KBM-7 (cell line): Measurements from ENCODE around the gene ROPN1.
"Not testable (repeated sequence)": the region's sequence is repeated elsewhere in the genome, so short reads cannot be mapped to it uniquely, and the experiment has no call there.

Experiments
- DNase-seq: peaks from one replicate; pipeline ENCODE4 v3.0.0-alpha.2; 2015
- in situ Hi-C: fragments of 300-500 bp; cut with MboI; formaldehyde crosslinking; loops from 2 replicates; pipeline ENCODE4 v1.14.3; 2020; ENCODE audit warnings: low sequenced_read_pairs, low pct_unique_long_range_greater_than_20kb, mixed read lengths

Gene ROPN1

DNA sequence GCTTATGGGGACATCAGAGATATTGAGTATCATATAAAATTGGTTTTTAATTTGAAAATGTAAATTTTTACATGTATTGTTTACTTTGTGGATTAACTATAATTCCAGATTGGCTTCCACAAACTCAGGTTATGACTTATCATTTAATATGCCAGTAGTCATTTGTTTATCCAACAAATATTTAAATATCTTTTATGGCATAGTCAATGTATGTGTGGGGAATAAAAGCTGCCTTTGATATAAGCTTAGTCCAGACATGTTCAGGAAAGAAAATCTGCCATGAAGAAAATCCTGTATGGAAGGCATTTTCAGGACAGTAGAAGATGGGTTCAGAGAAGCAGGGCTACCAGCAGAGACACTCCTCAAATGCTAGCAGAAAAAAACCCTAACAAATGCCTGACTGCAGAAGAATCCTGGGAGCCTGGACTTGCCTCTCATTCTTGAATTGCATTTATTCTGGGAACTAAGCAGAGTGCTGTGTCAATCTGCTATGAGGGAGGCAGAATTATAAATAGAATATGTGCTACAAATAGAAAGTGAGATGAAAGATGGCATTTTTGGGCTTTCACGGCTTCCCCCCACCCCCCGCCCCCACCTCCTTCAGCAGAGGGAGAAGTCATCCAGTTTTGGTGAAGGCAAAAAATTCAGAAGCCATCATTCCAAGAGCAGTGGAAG, 10.6 kb upstream of the ROPN1 start:
- DNase-seq, in situ Hi-C loops: not testable (repeated sequence)

DNA sequence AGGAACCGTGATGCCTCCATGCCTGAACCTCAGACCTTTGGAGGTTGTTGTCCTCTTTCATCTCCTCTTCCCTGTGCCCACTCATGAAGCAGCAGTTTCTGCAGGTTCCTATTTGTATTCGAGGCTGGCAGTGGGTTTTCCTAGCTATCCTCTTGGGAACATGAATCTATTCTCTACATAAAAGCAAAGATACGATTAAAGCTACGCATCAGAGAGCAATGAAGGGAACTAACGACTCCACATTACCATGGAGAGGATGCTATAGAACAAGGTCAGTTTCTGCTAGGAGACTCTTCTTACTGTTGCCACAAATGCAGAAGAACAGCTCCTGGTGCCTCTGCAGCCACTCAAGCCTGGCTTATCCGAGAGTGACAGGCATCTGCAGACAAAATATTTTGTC, 9.4 kb upstream of the ROPN1 start:
- DNase-seq, in situ Hi-C loops: not testable (repeated sequence)

DNA sequence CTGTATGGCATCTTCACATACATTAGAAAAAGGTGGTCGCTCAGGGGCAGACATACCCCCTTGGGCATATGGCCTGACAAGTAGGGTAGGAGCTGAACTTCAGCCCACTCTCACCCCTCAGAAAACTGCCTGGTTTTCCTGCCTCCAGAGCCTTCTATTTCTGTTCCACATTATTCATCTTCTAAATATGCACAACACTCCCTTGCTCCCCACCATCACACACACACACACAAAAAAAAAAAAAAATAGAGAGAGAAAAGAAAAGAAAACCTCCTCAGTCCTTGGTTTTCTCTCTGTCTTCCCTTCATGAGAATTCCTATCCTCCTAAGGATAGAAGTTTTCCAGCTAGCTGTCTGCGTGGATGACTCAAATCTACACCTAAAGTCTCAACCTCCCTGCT, 5.6 kb upstream of the ROPN1 start:
- no peak for DNase-seq
- in situ Hi-C loops: no loop called here

DNA sequence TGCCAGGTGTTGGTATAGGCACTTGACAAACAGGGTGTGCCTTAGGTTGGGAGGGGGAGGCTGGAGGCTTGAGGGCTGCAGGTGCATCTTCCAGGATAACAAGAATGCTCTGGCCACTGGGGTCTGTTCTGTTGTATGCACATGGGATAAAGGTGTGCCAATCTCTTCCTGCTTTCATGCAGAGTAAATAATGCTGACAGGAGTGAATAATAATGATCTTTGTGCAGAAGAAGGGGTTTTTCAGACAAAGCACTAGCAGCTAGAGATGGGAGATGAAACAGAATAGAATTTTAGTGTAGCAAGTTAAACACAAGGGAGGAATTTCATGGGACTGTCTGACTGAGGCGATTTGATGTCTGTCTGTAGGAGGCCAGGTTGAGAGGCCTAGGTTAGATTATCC, 1.9 kb upstream of the ROPN1 start:
- in situ Hi-C loops: no loop called here
- DNase-seq: no peak

DNA sequence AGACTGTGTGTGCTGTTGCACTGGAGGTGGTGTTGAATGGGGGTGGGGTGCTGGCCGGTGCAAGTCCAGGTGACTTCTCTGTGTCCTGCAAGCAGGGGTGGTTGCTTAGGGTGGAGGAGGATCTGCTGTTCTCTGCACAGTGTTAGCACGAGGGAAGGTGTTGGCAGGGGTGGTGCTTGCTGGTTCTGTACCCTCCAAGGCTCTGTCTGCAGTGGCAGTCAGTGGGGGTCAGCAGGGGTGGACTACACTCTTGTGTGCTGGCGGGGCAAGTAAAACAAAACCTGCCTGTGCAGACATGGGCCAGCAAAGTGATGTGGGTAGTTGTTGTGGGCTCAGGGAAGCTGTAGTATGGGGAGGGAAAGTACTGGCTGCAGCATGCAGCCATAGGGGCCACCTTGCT, 5.5 kb downstream of the ROPN1 start:
- DNase-seq: no peak
- in situ Hi-C loops: no loop called here

DNA sequence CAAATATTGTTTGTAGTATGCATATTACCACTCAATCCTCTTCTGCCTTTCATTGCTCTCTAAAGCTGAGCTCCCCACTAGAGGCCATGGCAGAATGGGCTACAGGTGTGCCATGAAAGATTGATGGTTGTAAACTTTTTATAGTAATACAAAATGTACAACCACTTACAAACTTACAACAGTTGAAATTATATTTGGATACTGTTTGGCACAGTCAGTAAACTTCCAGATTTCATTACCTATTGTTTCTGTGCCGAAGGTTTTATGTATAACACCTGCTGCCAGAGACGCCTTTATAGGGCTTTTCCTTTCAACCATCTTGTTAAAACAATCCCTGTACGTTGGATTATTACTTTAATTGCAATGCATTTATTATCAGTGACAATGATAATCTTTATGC, 7.0 kb downstream of the ROPN1 start:
- DNase-seq: no peak
- in situ Hi-C loops: no loop called here

DNA sequence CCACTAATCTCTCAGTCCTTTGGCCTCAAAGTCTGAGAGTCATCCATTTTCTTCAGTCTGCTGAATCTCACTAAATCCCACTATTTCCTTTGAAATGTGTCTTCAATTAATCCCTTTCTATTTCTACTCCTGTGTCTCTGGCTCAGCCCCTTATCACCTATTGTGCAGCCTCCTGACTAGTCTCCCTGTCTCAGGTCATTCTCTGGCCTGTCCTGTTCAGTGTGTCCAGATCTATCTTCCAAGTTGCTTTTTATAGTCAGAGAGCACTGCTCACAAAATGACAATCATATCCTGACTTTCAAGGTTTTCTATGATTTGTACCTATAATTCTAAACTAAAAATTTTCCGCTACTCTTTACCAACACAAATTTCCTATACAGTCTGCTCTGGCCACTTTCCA, 7.6 kb downstream of the ROPN1 start:
- in situ Hi-C loops: no loop called here
- no peak for DNase-seq

DNA sequence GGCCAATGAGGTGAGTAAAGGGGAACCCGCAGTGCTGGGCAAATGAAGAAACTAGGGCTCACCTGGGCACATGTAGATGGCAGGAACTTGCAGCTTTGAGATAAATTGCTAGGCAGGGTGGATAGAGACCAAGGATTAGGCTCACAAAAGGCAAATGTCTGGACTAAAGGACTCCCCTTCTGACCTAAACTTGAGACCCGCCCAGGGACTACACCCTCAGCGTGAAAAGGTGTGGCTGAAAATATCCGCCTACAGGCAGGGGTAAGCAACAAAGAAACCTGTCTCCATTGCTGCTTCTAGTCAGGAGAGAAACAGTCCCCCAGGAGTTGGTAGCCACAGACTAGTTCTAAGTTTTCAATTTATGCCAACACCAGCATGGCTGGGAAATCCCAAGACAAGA, 10.6 kb downstream of the ROPN1 start:
- DNase-seq, in situ Hi-C loops: not testable (repeated sequence)

DNA sequence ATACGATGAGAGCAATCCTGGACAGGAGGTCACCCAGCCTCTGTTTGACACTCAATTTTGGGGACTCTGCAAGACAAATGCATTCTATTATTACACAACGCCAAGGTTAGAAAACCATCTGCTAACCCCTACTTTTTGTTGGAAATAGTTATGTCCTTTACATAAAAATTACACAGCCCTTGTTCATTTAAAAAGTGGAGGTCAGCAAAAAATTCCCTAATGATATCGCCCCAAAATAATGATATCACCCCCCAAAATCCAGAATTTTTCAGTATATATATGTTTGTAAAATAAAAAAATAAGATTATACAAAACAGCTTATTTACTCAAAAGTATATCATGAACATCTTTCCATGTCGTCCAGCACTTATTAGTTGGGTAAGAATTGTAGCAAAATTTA, 11.4 kb downstream of the ROPN1 start:
- no peak for DNase-seq
- in situ Hi-C loops: no loop called here

DNA sequence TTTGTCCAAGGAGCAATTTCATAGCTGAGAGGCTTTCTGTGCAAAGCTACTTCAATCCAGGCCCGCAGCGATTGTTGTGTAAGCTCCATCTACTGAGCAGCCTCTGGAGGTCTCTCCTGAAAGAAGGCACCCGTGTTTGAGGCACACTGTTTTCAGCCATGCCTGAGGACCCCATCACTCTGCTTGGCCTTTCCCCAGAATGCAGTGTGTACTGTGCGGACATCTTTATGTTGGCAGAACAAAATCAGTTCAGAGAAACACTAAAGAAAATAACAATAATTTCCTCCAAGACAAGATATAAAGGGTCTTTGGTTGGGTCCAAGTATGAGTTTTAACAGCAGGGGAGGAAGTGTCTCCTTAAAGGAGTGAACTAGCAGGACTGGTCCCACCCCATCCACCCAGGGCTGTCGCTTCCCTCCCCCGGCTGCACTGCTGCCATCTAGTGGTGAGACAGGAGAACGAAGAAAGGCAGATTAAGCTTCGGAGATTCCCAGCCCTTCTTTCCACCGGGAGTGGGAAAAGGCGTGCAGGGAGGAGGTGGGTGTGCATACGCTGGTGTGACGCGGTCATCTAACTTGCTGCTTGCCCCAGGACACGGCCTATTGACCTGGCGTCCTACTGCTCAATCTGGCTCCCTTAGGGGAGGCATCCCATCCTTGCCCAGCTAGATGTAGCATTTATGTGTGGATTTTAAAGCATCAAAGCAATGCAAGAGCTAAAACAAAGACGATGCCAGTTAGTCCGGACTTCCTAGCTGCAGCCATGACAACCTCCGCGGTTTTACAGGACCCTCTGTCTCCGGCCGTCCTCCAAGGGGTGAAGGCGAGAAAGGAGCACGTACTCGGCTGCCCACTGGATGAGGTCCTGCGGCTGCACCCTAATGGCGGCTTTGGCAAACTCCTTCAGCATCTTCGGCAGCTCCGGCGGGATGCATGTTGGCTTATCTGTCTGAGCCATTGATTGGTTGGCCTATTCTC, 12.1 kb downstream of the ROPN1 start:
- in situ Hi-C loops: not testable (repeated sequence)
- DNase-seq: peak; percentile 25

DNA sequence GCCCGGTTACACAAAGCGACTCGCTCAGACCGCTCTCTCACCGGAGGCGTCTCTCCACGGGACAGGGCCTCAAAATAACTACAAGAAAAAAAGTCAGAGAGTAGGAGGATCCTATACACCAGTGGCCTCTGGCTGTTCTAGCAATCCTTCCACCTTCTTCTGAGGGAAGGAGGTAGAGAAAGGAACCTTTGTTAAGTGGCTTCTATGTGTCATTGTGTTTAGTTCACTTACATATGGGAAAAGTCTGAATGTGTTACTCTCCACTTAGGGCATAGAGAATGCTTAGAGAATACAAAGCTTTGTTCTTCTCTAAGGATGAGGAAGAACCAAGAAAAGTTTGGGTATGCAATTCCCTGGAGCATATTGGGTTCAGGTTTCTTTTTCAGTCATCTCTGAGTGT, 15.0 kb downstream of the ROPN1 start:
- DNase-seq, in situ Hi-C loops: not testable (repeated sequence)

DNA sequence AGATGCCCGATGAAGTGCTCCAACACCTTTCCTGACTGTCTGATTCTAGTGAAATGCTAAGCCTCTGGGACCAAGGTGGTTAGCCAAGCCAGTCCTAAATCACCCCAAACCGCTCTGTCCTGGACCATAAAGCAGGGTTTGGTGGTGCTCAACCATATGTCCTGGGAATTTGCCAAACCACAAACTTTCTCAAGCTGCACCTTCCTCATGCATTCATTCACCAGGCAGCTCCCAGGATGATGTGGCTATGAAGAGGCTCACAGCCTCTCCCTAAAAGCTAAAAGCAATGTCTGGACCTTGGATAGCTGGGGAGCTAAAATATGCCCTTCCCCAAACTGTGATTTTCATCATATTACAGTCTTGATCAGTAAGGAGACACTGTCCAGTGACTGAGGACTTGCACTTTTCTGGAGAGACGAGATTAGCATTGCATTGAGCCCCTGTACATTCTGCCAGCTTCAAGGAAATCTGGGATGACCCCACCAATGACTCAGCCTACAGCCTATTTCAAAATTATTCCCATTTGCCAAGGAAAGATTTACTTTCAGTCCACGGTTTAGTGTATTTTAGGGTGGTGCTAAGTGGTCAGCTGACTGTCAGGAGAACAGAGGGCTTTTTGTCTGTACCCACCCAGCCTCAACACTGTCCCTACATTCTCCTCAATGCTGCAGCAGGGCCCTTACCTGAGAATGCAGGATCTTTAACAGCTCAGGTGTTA, 15.6 kb downstream of the ROPN1 start:
- DNase-seq, in situ Hi-C loops: not testable (repeated sequence)

DNA sequence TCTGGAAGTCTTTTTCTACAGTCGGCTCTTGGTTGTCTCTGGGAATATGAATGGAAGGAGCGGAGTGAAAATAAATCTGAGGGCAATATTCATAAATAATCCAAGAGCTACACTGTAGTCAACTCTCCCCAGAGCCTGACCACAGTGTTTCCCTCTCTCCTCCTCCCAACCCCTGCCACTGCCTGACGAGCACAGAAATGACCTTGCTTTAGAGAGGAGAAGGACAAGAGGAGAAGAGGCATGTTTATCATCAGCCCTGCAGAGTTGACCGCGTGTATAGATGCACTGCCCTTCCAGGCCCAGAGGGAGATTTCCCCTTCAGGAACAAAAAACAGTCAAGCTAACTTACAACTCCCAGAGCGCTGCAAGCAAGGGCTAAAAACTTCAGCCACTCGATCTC, 16.9 kb downstream of the ROPN1 start:
- in situ Hi-C loops, DNase-seq: not testable (repeated sequence)

DNA sequence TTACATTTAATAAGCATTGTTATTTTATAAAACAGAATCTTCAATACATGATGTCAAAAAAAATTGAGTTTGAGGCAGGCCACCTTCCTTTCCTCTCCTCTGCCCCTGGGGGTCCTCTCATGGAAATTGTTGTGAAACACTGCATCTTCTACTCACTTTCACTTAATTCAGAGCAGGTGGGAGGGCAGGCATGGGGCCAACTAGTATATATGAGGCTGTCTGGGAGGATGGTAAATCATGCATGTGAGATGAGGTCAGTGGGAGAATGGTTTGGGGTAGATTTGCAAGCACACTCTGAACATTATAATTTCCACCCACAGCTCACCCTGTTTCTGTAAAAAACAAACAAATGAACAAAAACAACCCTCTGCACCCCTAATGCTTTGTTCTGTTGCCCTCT, 20.5 kb downstream of the ROPN1 start:
- no peak for DNase-seq
- in situ Hi-C loops: no loop called here

DNA sequence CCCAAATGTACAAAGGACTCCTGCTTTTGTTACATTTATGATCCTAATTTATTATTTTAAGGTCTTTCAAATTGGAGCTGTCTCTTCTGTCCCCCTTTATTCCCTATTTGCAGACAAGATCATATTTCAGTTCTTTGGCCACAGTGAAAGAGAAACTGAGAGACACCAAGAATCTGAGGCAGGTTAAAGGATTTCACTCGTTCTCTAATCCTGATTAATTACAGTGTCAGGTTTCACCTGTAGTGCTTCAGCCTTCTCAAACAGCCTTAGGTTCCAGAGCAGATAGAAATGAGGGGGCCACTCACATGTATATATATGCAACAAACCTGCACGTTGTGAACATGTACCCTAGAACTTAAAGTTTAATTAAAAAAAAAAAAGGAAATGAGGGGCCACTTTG, 24.7 kb downstream of the ROPN1 start:
- in situ Hi-C loops, DNase-seq: not testable (repeated sequence)

DNA sequence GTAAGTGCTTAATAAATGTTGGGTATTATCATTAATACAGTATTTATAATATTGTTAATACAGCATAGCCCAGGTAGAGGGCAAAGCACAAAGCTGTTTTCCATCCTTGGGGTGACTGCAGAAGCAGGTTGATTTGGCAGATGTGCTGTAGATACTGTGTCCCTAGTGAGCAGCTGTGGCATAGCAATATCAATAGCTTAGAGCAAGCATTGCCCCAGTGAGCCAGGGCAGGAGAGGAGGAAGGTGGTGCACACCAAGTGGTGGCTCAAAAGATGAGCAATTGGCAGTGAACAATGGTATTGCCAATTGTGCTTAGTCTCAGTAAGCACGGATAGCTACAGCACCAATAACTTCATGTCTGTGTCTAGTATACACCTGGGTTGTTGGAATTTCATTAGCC, 25.1 kb downstream of the ROPN1 start:
- in situ Hi-C loops, DNase-seq: not testable (repeated sequence)

DNA sequence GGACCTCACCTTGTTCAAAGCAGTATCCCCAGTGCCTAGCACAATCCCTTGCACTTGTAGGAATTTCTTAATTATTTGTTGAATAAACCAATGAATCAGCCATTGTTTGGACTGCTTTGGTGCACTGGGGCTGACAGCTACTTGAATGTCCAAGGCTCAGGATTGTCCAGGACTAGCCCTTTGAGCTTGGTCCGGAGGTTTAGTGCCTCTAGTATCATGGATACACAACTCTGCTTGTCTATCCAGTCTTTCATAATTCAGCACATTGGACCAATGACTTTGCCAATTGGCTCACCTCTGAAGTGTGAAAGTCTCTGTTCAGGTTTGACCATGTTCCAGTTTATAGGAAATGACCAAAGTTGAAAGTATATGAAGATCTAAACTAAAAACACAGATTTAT, 27.1 kb downstream of the ROPN1 start:
- DNase-seq, in situ Hi-C loops: not testable (repeated sequence)

DNA sequence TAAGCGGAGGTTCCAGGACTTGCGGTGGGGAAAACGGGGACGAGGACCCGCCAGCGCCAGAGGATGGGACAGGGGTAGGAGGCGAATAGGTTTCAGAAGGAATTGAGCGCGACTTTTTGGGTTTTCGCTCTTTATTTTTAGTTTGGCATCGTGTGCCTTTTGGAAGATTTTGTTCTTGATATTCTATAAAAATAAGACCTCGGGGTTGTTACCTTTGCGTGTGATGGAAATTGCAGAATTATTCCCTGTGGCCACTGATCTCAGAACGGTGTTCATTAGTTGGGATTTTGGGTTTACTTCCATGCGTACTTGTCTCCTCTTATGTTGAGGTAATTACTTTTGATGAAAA, 30.4 kb downstream of the ROPN1 start:
- DNase-seq: no peak
- in situ Hi-C loops: no loop called here

DNA sequence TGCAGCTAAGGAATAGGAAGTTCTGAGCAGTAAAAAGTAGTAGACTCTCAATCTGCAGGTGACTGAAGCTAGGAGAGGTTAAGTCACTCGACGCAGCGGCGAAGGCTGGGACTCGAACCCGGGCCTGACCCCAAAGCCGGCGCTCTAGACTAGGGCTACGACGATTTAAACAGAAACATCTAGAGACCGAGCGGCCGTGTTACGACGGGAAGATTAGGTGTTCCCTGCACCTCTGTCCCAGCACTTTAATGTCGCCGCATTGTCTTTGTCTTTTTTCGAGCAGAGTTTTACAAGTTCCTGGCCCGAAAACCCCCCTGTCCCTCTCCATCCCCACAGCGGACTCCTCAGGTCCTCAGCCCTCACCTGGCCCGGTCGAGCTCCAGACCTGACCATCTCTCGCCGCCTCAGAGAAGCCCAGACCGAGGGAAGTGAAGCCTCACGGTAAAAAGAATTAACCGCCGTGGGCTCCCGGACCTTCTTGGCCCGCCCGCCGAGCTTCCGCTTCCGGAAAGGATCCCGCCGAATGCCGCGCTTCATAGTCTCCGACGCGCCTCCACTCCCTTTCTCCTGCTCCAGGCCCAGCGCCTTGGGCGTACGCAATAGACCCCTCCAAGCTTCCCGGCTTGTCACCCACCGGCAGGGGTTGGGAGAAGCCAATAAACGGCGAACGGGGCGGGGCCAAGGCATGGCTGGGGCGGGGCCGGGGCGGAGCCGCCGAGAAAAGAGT, 31.0 kb downstream of the ROPN1 start, which contains the start of gene CCDC14:
Gene CCDC14, minus strand, starts transcription at position 449 of the 727 bp plus-strand sequence. Its CDS starts 56 bp downstream, at position 393.
- peak; percentile 95 for DNase-seq
- in situ Hi-C loops: no loop called here
